H1 (cell line): ENCODE measurements around the gene JAKMIP1. TPM values are rescaled to one million over a fixed set of nuclear protein-coding genes. Genes with fewer than 3 reads are reported as not detected.

ENCODE experiments used
- CTCF ChIA-PET: fragments of 300-600 bp; sonication (Branson Sonifier 250); formaldehyde crosslinking; loops from one replicate; lab custom pipeline; 2021; ENCODE audit not compliant: partially characterized antibody; lab: Charles Lee
- POLR2A ChIA-PET: fragments of 300-600 bp; sonication (Branson Sonifier 250); formaldehyde crosslinking; loops from one replicate; lab custom pipeline; 2021; ENCODE audit warnings: inconsistent platforms; ENCODE audit not compliant: partially characterized antibody; lab: Charles Lee
- DNase-seq, 2 experiments: peaks; one replicate each; pipeline versions ENCODE4 v3.0.0 to v3.0.0-alpha.2; 2010 to 2022; ENCODE audit warnings: low spot score in 2 of 2, low read depth in 1 of 2, mixed read lengths in 1 of 2
- FAIRE-seq: peaks from 2 replicates; lab custom pipeline; 2011; peaks lifted over from hg19 to GRCh38; lab: Jason Lieb, UNC
- H2AFZ ChIP-seq: 2 replicates; pipeline ENCODE4 v1.8.1; 2012; ENCODE audit warnings: low read length, inconsistent platforms
- H2AK5ac ChIP-seq: 2 replicates; pipeline ENCODE4 v1.6.1; 2013; ENCODE audit warnings: low read depth, low read length
- H2BK120ac ChIP-seq: replicated peaks from 2 replicates; pipeline ENCODE3; 2013; ENCODE audit warnings: low read depth, low read length, inconsistent platforms
- H2BK12ac ChIP-seq: 2 replicates; pipeline ENCODE4 v1.6.1; 2013; ENCODE audit warnings: low read depth, low read length
- H2BK15ac ChIP-seq: 2 replicates; pipeline ENCODE4 v1.6.1; 2013; ENCODE audit warnings: low read length
- H2BK20ac ChIP-seq: 2 replicates; pipeline ENCODE4 v1.6.1; 2013; ENCODE audit warnings: low read length
- H2BK5ac ChIP-seq: 2 replicates; pipeline ENCODE4 v1.6.1; 2013; ENCODE audit warnings: low read depth, low read length
- H3K14ac ChIP-seq: 2 replicates; pipeline ENCODE4 v1.6.1; 2013; ENCODE audit warnings: inconsistent platforms; ENCODE audit not compliant: insufficient read length
- H3K18ac ChIP-seq: 2 replicates; pipeline ENCODE4 v1.6.1; 2013; ENCODE audit warnings: low read length; ENCODE audit errors: extremely low read depth
- H3K23ac ChIP-seq: 2 replicates; pipeline ENCODE4 v1.6.1; 2013; ENCODE audit warnings: inconsistent platforms; ENCODE audit not compliant: insufficient read length
- H3K23me2 ChIP-seq: 2 replicates; pipeline ENCODE4 v1.6.1; 2013; ENCODE audit warnings: low read depth, low read length
- H3K27ac ChIP-seq: 2 replicates; pipeline ENCODE4 v1.6.1; 2011; ENCODE audit warnings: low read depth, low read length, inconsistent platforms
- H3K27me3 ChIP-seq, 4 experiments: replicated peaks in 1 of 4; 1 replicate in 1 of 4; 2 replicates in 3 of 4; pipeline versions ENCODE4 v1.6.1 to v1.8.1; 2011 to 2013; ENCODE audit warnings: low read length in 3 of 4, mild to moderate bottlenecking in 3 of 4, inconsistent platforms in 2 of 4, mixed read lengths in 2 of 4, moderate library complexity in 1 of 4; ENCODE audit not compliant: control insufficient read depth in 3 of 4, insufficient read depth in 3 of 4; ENCODE audit errors: extremely low read depth in 1 of 4
- H3K36me3 ChIP-seq, 4 experiments: 2 replicates each; pipeline versions ENCODE4 v1.6.1 to v1.8.1; 2011 to 2013; ENCODE audit warnings: mild to moderate bottlenecking in 4 of 4, low read length in 3 of 4, moderate library complexity in 2 of 4, control low read depth in 1 of 4, inconsistent platforms in 1 of 4; ENCODE audit not compliant: insufficient read depth in 4 of 4, control insufficient read depth in 2 of 4
- H3K4ac ChIP-seq: replicated peaks from 2 replicates; pipeline ENCODE3; 2013; ENCODE audit warnings: low read length, low read depth, mixed read lengths, inconsistent platforms; ENCODE audit not compliant: insufficient read length
- H3K4me1 ChIP-seq, 4 experiments: replicated peaks in 1 of 4; 1 replicate in 1 of 4; 2 replicates in 3 of 4; pipeline versions ENCODE4 v1.6.1 to v1.8.1; 2011 to 2013; ENCODE audit warnings: low read length in 3 of 4, inconsistent platforms in 2 of 4, mixed read lengths in 1 of 4; ENCODE audit not compliant: insufficient read depth in 4 of 4, control insufficient read depth in 3 of 4
- H3K4me2 ChIP-seq, 2 experiments: 2 replicates each; pipeline versions ENCODE4 v1.6.1 to v1.8.1; 2011 to 2013; ENCODE audit warnings: low read depth in 2 of 2, low read length in 2 of 2, control low read depth in 1 of 2, inconsistent platforms in 1 of 2, mild to moderate bottlenecking in 1 of 2; ENCODE audit not compliant: insufficient read depth in 1 of 2
- H3K4me3 ChIP-seq, 4 experiments: fragments of 200-600, 300-600 bp in 1 of 4; sonication (generic), shearing (Covaris generic), sonication (Bioruptor Twin) in 1 of 4; 2 replicates each; pipeline versions ENCODE4 v1.5.1 to v1.8.1; 2011 to 2016; ENCODE audit warnings: low read length in 4 of 4, low read depth in 3 of 4, control low read depth in 2 of 4, inconsistent platforms in 2 of 4, mild to moderate bottlenecking in 2 of 4, mixed read lengths in 1 of 4, moderate library complexity in 1 of 4; ENCODE audit not compliant: insufficient read depth in 2 of 4; ENCODE audit errors: extremely low read depth in 1 of 4
- H3K56ac ChIP-seq: replicated peaks from 2 replicates; pipeline ENCODE3; 2013; ENCODE audit warnings: low read depth, mild to moderate bottlenecking, mixed read lengths, low read length, inconsistent platforms; ENCODE audit not compliant: insufficient read length
- H3K79me1 ChIP-seq: 2 replicates; pipeline ENCODE4 v1.6.1; 2013; ENCODE audit warnings: low read depth, low read length, control low read depth
- H3K79me2 ChIP-seq, 2 experiments: 2 replicates each; pipeline versions ENCODE4 v1.6.1 to v1.8.1; 2012 to 2013; ENCODE audit warnings: low read length in 2 of 2, mild to moderate bottlenecking in 2 of 2, inconsistent platforms in 1 of 2; ENCODE audit not compliant: insufficient read depth in 2 of 2, control insufficient read depth in 1 of 2
- H3K9ac ChIP-seq, 4 experiments: replicated peaks in 1 of 4; 1 replicate in 1 of 4; 2 replicates in 3 of 4; pipeline versions ENCODE4 v1.6.1 to v1.8.1; 2011 to 2013; ENCODE audit warnings: low read depth in 3 of 4, low read length in 3 of 4, control low read depth in 2 of 4, mild to moderate bottlenecking in 2 of 4, moderate library complexity in 2 of 4, inconsistent platforms in 1 of 4; ENCODE audit errors: extremely low read depth in 1 of 4
- H3K9me3 ChIP-seq, 2 experiments: 2 replicates each; pipeline versions ENCODE4 v1.6.1 to v1.8.1; 2012 to 2013; ENCODE audit warnings: mild to moderate bottlenecking in 2 of 2, moderate library complexity in 2 of 2, control low read depth in 1 of 2, inconsistent platforms in 1 of 2, low read depth in 1 of 2, low read length in 1 of 2, mixed read lengths in 1 of 2; ENCODE audit not compliant: insufficient read depth in 2 of 2
- H4K20me1 ChIP-seq, 2 experiments: replicated peaks in 1 of 2; 2 replicates each; pipeline versions ENCODE3 to v1.8.1; 2011 to 2013; ENCODE audit warnings: inconsistent platforms in 2 of 2, low read length in 2 of 2, mild to moderate bottlenecking in 1 of 2; ENCODE audit not compliant: insufficient read depth in 2 of 2, control insufficient read depth in 1 of 2
- H4K5ac ChIP-seq: 2 replicates; pipeline ENCODE4 v1.6.1; 2013; ENCODE audit warnings: low read length, low read depth, mixed read lengths, inconsistent platforms; ENCODE audit not compliant: insufficient read length
- H4K8ac ChIP-seq: 2 replicates; pipeline ENCODE4 v1.8.0; 2013; ENCODE audit warnings: mild to moderate bottlenecking, moderate library complexity, low read length, inconsistent platforms; ENCODE audit not compliant: insufficient read depth; ENCODE audit errors: extremely low read depth
- H4K91ac ChIP-seq: replicated peaks from 2 replicates; pipeline ENCODE3; 2013; ENCODE audit warnings: low read length, mixed read lengths, inconsistent platforms; ENCODE audit not compliant: insufficient read length
- BACH1 ChIP-seq: IDR thresholded peaks from 2 replicates; pipeline ENCODE4 v1.6.1; 2012; ENCODE audit warnings: low read length, improper control_type of control experiment
- CBX8 ChIP-seq: fragments of 300-800, 300-1000 bp; sonication (generic); IDR thresholded peaks from 2 replicates; pipeline ENCODE4 v1.7.1; 2016; ENCODE audit warnings: low read depth, low read length, borderline replicate concordance
- CREB1 ChIP-seq: IDR thresholded peaks from 2 replicates; pipeline ENCODE4 v1.6.1; 2012; ENCODE audit warnings: inconsistent platforms
- CTCF ChIP-seq, 3 experiments: IDR thresholded peaks; 1 replicate in 2 of 3; 2 replicates in 1 of 3; pipeline versions ENCODE4 v1.5.1 to v1.6.1; 2011; ENCODE audit warnings: low read length in 3 of 3, mild to moderate bottlenecking in 3 of 3, inconsistent platforms in 2 of 3, low read depth in 1 of 3, moderate library complexity in 1 of 3; ENCODE audit not compliant: insufficient read depth in 1 of 3; ENCODE audit errors: control extremely low read depth in 1 of 3
- EGR1 ChIP-seq: IDR thresholded peaks from 2 replicates; pipeline ENCODE4 v1.6.1; 2011; ENCODE audit warnings: low read depth, low read length, borderline replicate concordance
- RAD21 ChIP-seq, 2 experiments: IDR thresholded peaks in 1 of 2; conservative IDR thresholded peaks in 1 of 2; 2 replicates each; pipeline ENCODE4 v1.6.1; 2011; ENCODE audit warnings: low read depth in 2 of 2, low read length in 2 of 2, improper control_type of control experiment in 1 of 2, inconsistent platforms in 1 of 2, mild to moderate bottlenecking in 1 of 2, moderate library complexity in 1 of 2
- RFX5 ChIP-seq: IDR thresholded peaks from 2 replicates; pipeline ENCODE4 v1.6.1; 2011; ENCODE audit warnings: low read depth, low read length, improper control_type of control experiment, borderline replicate concordance
- TEAD4 ChIP-seq: IDR thresholded peaks from 2 replicates; pipeline ENCODE4 v1.6.1; 2012; ENCODE audit warnings: low read depth, low read length, inconsistent platforms, mixed read lengths
- WGBS, 2 experiments: shearing (Covaris generic) in 1 of 2; methylation state at CpG; one replicate each; pipeline versions ENCODE4 v1.1.6 to v1.1.7; 2013 to 2015; ENCODE audit warnings: low lambda C conversion rate in 2 of 2, mixed read lengths in 2 of 2, inconsistent platforms in 1 of 2, low coverage in 1 of 2, missing lambda C conversion rate in 1 of 2; ENCODE audit not compliant: insufficient replicate concordance in 2 of 2, insufficient coverage in 1 of 2, insufficient read length in 1 of 2; ENCODE audit errors: extremely low coverage in 1 of 2, missing lambda C conversion rate in 1 of 2; 5-methylcytosine and 5-hydroxymethylcytosine counted together
- polyA plus RNA-seq, 7 experiments: library from polyadenylated mRNA; depleted of rRNA in 3 of 7; stranded (reverse) in 5 of 7; unstranded in 2 of 7; fragments of >200 nt in 5 of 7; fragments of 200-250 nt in 2 of 7; gene quantifications; 1 replicate in 5 of 7; 2 replicates in 1 of 7; 4 replicates in 1 of 7; pipeline versions ENCODE4 v1.2.1 to v1.2.3, GENCODE V29; 2011 to 2013; ENCODE audit warnings: missing spikeins in 2 of 7, mixed read lengths in 2 of 7
- total RNA-seq: library from RNA; stranded (reverse); fragmentation: NEBNext Ultra II Directional; extraction: Animal tissue kit (Norgen Biotek cat#: 25700); gene quantifications from 2 replicates; pipeline ENCODE4 v1.2.1, GENCODE V29; 2021

JAKMIP1 gene
- total and polyA plus RNA-seq, 2 of the 8 experiments (the other 6 are each of a cell fraction or from before 2014, with no cell fraction given): 2.5 to 4.4 TPM

- Histone ChIP-seq H2AFZ (no peak overlapping the region), H3K27me3 (0 out of 7 replicates have a peak, but pooled peaks cover 0 to 1% (median 0%) of the 10 kb centered on the region in 4 experiments), H3K79me1 (no peaks in the 10 kb centered on the region; the same call in 1 of the 2 replicates), H3K79me2 (no peaks in the 10 kb centered on the region), H3K4me1 (no peaks in the 10 kb centered on the region), H3K23me2 (peaks cover 3% of the 10 kb centered on the region; the same call in 1 of the 2 replicates), H2BK15ac (no peak overlapping the region), H4K20me1 (no peaks in the 10 kb centered on the region), H3K4me2 (peak overlapping the region in 1 of 2 experiments; percentile 24; a peak in 1 of 4 replicates), H3K4me3 (no peak overlapping the region), H3K9me3 (no peaks in the 10 kb centered on the region), H2AK5ac (no peak overlapping the region), H3K56ac (no peak overlapping the region), H3K14ac (no peak overlapping the region), H3K23ac (no peak overlapping the region), H3K9ac (no peak overlapping the region), H4K5ac (no peak overlapping the region), H3K27ac (no peak overlapping the region), H3K4ac (no peak overlapping the region), H2BK20ac (no peak overlapping the region), H2BK12ac (no peak overlapping the region), H4K8ac (no peak overlapping the region), H2BK5ac (no peak overlapping the region), H4K91ac (no peak overlapping the region), H3K36me3 (no peaks in the 10 kb centered on the region), H2BK120ac (no peak overlapping the region), H3K18ac (no peak overlapping the region)
- WGBS, 2 experiments: 15% methylated on average over 9 of the region's 9 CpGs; no CpG with 5 or more reads in 1 of the 2 experiments
- TF ChIP-seq EGR1: no peak
- peak; percentile 81 for TF ChIP-seq RFX5
- TF ChIP-seq CBX8: no peak
- peak; percentile 63; the same call in 1 of the 2 replicates for TF ChIP-seq CREB1
- TF ChIP-seq TEAD4: peak; percentile 87
- peak in 2 of 3 experiments; percentile 93 to 97; a peak in 3 of 4 replicates for TF ChIP-seq CTCF (IDR thresholded peaks at IDR 0.05; ENCODE audit: control extremely low read depth in 1 of 3, insufficient read depth in 1 of 3, low read depth in 1 of 3, low read length in 3 of 3)
- peak; percentile 98 to 99 for TF ChIP-seq RAD21 (IDR thresholded peaks at IDR 0.05 in 1 of 2, conservative IDR thresholded peaks at IDR 0.05 in 1 of 2; ENCODE audit: low read depth in 2 of 2, low read length in 2 of 2)
- no peak for TF ChIP-seq BACH1
- FAIRE-seq (peak; percentile 93), DNase-seq (peak; percentile 38 to 79)
- ChIA-PET POLR2A (interaction anchor here (1.2 kb wide), 1 partner anchor 90 kb away, joined by 4 read pairs; no protein-coding TSS in a partner anchor), CTCF (interaction anchor here (0.6 to 5.2 kb wide), 81 partner anchors 8 to 1367 kb away, joined by 3 to 111 read pairs (median 4); partner anchors contain the start of gene C4orf50)
Measured at GRCh38 chr4:5998333-5998936, 201.9 kb downstream of the JAKMIP1 start.
